Activated CD8-positive, alpha-beta memory T cell treated with anti-CD3 and anti-CD28 coated beads for 36 hours (primary cell): Measurements from ENCODE around the gene DNAH17. TPM values are rescaled to one million over a fixed set of nuclear protein-coding genes. Genes with fewer than 3 reads are reported as not detected.

ENCODE experiments used
- CTCF ChIA-PET: fragments of 350-600 bp; sonication (Branson Sonifier 250); formaldehyde crosslinking; loops from one replicate; lab custom pipeline; 2021; ENCODE audit warnings: antibody characterized with exemption; lab: Charles Lee
- POLR2A ChIA-PET: fragments of 350-600 bp; sonication (Branson Sonifier 250); formaldehyde crosslinking; loops from one replicate; lab custom pipeline; 2021; ENCODE audit warnings: antibody characterized with exemption; lab: Charles Lee
- total RNA-seq, 2 experiments: library from RNA; stranded (reverse); gene quantifications; one replicate each; pipeline ENCODE4 v1.2.3, GENCODE V29; 2021

Gene DNAH17, protein sequence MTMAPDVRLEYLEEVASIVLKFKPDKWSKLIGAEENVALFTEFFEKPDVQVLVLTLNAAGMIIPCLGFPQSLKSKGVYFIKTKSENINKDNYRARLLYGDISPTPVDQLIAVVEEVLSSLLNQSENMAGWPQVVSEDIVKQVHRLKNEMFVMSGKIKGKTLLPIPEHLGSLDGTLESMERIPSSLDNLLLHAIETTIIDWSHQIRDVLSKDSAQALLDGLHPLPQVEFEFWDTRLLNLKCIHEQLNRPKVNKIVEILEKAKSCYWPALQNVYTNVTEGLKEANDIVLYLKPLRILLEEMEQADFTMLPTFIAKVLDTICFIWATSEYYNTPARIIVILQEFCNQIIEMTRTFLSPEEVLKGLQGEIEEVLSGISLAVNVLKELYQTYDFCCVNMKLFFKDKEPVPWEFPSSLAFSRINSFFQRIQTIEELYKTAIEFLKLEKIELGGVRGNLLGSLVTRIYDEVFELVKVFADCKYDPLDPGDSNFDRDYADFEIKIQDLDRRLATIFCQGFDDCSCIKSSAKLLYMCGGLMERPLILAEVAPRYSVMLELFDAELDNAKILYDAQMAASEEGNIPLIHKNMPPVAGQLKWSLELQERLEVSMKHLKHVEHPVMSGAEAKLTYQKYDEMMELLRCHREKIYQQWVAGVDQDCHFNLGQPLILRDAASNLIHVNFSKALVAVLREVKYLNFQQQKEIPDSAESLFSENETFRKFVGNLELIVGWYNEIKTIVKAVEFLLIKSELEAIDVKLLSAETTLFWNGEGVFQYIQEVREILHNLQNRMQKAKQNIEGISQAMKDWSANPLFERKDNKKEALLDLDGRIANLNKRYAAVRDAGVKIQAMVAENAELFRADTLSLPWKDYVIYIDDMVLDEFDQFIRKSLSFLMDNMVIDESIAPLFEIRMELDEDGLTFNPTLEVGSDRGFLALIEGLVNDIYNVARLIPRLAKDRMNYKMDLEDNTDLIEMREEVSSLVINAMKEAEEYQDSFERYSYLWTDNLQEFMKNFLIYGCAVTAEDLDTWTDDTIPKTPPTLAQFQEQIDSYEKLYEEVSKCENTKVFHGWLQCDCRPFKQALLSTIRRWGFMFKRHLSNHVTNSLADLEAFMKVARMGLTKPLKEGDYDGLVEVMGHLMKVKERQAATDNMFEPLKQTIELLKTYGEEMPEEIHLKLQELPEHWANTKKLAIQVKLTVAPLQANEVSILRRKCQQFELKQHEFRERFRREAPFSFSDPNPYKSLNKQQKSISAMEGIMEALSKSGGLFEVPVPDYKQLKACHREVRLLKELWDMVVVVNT (N-terminal part only)
- total RNA-seq = under 1 TPM; 0.08 to 0.10 TPM

DNA sequence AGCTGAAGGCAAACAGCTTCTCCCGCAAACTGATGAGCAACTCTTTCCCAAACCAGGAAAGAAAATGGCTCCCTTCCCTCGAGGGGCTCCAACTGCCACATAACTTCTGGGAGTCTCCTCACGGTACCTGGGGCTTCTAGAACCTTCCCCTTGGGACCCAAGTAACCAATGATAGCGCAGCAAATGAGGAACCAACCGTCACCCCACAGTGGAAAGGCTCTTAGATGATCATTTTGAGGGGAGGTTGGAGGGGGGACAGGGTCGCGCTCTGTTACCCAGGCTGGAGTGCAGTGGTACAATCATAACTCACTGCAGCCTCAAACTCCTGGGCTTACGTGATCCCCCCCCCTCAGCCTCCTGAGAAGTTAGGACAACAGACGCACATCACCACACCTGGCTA lies at the start of gene DNAH17:
DNAH17 (minus strand) TSS at position 101 of the 400 bp plus-strand sequence. CDS start 2,339 bp downstream, outside the sequence.
- CTCF ChIA-PET = no interaction called here

DNA sequence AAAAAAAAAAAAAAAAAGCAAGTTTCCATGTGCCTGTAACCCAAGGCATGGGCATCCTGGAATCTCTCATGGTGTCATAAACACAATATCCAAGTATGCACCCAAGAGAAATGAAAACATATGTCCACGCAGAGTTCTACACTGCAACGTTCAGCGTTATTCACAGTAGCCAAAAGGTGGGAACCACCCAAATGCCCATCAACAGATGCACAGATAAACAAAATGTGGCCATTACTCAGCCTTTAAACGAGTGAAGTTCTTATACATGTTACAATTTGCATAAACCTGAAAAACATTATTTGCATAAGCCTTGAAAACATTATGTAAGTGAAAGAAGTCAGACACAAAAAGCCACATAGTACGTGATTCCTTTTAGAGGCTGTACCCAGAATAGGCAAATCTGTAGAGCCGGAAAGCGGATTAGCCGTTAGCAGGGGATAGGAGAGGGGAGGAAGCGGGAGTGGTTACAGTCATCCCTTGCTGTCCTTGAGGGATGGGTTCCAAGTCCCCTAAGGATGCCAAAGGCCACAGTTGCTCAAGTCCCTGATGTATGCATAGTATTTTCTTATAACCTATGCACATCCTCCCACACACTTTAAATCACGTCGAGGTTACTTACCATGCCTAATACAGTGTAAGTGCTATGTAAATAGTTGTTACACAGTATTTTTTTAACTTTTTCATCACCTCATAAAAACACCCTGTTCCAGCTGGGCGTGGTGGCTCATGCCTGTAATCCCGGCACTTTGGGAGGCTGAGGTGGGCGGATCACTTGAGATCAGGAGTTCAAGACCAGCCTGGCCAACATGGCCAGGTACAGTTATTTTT lies 47.3 kb upstream of the DNAH17 start:
- ChIA-PET POLR2A (no interaction called here), CTCF (no interaction called here)

More for the DNA sequence above, at the start of gene DNAH17:
- POLR2A ChIA-PET = no interaction called here

DNA sequence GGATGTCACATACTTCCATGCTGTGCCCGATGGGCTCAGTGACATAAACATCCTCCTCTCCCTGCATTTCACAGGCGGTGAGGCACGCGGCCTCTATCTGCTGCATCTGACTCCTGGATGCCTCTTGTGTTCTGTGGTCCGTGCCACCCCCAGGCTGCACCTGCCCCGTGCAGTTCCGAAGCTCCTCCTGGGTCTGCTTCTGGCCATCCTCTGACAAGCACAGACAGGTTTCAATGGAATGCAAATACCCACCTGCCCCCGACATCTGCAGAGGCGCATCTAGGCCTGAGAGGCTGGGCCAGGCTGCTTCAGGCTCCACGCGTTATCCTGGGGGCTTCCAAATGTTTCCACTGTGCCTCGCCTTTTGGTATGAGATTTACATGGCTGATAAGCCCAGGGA lies 46.3 kb upstream of the DNAH17 start:
- CTCF ChIA-PET = no interaction called here

DNA sequence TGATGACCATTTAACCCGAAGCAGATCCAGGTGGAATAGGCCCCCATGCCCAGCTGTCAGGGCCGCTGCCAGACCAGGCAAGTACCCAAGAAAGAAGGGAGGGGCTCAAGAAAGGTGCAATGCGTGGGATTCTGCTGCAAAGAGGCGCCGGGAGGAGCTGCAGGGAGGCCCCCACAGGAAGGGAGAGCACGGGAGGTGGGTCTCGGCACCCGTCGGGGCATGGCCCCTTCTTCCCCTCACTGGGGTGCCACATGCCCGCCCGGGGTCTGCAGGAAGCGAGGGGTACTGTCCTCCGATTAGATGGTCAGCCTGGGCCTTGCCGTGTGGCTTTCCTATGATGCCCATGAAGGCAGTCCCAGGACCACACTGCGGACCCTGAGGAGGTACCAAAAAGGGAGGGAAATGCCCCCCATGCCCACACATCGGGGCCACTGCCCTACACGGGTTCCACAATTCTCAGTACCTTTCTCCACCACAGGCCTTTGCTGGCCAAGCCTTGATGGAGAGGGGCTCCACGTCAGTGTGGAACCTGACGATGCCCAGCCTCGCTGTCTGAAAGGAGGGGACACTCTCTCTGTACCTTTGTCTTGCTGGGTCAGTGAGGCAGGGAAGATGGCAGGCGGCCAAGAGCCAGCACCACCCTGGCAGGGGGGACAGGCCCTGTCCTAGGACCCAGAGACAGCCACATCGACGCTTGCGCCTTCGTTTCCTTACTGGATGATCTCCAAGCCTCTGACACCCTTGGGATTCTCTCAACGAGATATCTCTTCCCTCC lies 45.5 kb upstream of the DNAH17 start:
- POLR2A ChIA-PET = no interaction called here
- CTCF ChIA-PET = no interaction called here

More for the DNA sequence above, 46.3 kb upstream of the DNAH17 start:
- POLR2A ChIA-PET = no interaction called here

DNA sequence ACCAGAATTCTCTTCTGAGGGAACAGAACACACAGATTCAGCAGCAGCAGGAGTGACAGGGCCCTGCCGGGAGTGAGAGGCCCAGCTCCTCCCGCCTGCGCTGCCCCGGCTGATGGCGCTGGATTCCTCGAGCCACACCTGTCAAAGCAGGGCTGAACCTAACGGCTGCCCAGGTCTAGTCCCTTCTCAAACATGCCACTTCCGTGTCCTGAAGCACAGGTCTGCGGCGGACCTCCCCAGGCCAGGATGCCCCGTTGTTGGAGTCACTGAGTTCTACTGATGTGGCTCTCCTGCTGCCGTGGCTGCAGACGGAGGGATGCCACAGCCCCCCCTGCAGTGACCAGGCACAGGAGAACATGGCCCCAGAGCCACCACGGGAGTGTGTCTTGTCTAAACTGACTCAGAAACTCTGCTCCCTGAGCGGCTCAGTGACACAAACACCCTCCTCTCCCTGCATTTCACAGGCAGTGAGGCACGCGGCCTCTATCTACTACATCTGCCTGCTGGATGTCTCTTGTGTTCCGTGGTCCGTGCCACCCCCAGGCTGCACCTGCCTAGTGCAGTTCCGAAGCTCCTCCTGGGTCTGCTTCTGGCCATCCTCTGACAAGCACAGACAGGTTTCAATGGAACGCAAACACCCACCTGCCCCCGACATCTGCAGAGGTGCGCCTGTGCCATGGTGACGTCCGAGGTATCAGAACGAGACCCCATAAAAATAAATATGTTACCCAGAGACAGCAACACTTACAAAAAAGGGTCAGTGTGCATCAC lies 44.7 kb upstream of the DNAH17 start:
- ChIA-PET POLR2A (no interaction called here), CTCF (no interaction called here)

DNA sequence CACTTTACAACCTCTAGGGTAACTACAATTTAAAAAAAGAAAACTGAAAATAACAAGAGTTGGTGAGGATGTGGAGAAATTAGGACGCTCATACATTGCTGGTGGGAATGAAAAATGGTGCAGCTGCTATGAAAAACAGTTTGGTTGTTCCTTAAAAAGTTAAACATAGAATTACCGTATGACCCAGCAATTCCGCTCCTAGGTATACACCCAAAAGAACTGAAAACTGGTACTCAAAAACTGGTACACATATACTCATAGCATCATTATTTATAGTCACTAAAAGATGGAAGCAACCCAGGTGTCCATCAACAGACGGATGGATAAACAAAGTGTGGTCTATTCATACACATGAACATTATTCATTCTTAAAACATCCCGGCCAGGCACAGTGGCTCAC lies 42.9 kb upstream of the DNAH17 start:
- POLR2A ChIA-PET = no interaction called here
- CTCF ChIA-PET = no interaction called here

DNA sequence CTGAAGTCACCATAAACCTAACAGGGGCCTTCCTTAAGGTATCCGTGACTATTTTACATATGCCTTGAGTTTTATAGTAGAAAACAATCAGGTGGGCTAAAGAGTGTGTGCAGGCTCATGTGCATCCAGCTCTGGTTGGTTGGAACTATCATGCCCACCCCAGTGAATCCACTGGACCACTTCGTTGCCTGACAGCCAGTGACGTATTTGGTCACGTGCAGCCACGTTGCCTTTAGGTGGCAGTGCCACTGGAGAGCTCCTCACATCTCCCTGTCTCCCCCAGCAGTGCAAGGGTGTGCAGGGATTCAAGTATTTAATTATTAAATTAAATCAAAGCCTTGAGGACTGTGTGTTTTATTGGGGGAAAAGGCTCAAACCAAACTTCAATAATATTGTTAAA lies 42.1 kb upstream of the DNAH17 start:
- CTCF ChIA-PET = no interaction called here
- POLR2A ChIA-PET = no interaction called here

DNA sequence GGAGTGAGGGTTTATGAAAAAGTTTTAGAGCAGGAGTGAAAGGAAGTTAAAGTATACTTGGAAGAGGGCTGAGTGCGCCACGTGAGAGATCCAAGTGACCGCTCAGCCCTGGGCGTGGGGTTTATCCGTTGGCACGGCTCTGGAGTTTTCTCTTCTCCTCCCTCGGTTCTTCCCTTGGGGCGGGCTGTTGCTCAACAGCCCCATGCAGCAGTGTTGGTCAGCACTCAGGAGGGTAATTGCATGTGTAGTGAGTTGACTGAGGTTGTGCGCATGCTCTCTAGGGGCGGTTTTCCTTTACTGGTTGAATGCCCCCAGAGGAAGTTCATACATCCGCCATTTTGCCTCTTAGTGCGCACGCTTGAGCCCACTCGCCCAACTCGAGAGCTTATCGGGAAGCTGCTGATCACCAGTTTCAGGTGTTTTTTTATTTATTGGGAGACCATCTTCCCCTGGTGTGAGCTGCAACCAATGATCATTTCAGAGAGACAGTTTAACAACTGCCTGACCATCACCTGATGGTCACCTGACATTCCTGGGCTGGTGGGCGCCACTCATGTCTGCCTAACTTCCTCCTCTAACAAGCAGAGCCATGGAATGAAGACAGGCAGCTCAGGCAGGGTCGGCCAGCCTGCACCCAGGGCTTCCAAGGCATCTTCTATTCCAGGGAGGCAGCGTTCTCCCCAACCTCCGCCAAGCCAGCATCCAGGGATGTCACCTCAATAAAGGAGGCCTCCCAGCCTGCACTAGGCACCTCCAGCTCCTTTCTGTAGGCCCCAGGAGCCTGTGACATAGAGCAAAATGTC lies 41.3 kb upstream of the DNAH17 start:
- CTCF ChIA-PET = no interaction called here

DNA sequence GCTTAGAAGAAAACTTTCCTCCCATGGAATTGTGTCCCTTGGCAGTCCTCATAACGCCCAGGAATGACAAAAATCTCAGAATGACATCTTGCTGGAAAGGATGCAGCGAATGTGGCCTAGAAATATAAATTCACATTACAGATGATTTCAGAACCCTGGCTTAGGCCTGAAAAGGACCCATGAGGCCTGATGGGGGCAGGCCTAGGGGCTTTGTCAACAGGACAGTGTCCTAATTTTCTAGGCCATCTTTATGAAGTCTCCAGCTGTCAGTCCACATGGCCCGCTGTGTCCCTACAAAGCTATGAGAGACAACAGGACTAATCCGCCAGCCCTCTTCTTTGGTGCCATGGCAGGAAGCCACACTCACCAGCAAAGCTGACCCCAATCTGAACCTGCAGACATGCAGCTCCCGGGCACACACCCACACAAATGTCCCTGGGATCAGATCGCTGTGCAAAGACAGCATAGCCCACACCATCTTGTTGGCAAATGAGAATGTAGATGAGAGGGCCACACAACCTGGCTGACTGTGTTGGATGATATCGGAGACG lies 40.4 kb upstream of the DNAH17 start:
- CTCF ChIA-PET = no interaction called here
- POLR2A ChIA-PET = no interaction called here

More for the DNA sequence above, 41.3 kb upstream of the DNAH17 start:
- POLR2A ChIA-PET = no interaction called here

DNA sequence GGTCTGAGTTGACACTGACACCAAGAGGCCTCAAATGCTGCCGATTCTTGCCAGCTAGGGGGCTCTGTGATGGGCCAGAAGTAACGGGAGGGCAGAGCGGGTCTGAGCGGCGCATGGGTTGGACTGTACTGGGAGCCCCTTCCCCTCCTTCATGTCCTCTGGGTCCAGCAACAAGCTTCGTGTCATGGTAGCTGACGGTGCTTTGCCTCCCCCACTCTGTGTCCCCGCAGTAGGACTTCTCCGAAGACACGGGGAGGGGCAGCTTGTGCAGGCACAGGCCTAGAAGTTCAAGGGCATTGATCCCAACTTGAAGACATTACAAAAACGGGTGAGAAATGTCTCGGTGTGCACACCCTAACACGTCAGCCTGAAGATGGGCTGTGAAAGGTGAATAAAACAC lies 39.8 kb upstream of the DNAH17 start:
- CTCF ChIA-PET = interaction anchor here (0.5 kb wide), 1 partner anchor 189 kb away, joined by 3 read pairs; no protein-coding TSS in a partner anchor

DNA sequence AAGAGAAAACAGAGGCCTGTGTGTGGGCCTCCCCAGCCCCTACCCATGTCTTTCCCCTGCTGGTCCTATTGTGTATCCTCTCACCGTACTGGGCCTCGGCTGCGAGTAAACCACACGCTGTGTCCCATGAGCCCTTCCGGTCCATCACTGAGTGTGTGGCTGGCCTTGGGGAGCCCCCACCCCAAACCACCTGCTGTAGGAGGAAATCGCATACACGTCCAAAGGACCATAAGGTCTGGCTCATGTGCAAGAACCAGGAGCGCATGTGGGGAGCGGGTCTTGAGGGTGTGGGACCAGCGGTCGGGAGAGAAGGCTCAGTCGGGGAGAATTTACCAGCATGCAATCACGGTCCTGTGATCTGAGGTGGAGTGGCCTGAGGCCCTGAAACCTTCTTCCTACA lies 38.4 kb upstream of the DNAH17 start:
- CTCF ChIA-PET = no interaction called here
- POLR2A ChIA-PET = no interaction called here

More for the DNA sequence above, 39.8 kb upstream of the DNAH17 start:
- POLR2A ChIA-PET = no interaction called here

DNA sequence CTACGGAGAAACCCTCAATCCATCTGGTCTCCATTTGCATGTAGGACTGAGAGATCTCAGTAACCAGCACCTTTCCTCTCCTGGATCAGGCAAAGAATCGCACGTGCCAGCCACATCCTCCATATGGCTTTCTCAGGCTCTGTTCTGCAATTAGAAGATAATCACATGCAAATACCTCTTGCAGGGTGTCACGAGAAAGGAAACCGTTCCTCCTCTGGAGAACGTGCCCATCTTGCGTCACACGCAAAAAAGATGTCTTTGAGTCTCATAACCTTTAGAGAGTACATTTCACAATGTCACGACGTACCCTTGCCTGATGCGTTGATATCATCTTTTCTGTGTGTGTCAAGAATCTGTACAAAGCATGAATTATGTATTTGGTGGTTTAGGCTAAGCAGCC lies 36.2 kb upstream of the DNAH17 start:
- ChIA-PET POLR2A (no interaction called here), CTCF (no interaction called here)

DNA sequence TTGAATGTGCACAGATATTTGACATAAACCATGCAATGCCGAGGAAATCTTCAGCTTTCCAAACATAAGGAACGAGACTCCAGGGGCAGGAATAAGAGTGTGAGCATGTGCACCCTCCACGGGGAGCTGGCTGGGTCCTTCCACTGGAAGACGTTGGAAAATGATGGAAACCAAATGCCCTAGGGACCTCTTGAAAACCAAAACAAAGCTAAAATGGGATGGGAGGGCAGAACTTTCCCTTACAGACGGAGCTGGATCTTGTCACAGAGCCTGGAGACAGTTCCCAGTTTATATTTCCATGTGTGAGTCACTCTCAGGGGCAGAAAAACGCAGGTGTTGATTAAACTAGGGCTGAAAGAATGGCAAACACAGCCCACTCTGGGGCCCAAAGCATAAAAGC lies 34.4 kb upstream of the DNAH17 start:
- ChIA-PET POLR2A (no interaction called here), CTCF (no interaction called here)

DNA sequence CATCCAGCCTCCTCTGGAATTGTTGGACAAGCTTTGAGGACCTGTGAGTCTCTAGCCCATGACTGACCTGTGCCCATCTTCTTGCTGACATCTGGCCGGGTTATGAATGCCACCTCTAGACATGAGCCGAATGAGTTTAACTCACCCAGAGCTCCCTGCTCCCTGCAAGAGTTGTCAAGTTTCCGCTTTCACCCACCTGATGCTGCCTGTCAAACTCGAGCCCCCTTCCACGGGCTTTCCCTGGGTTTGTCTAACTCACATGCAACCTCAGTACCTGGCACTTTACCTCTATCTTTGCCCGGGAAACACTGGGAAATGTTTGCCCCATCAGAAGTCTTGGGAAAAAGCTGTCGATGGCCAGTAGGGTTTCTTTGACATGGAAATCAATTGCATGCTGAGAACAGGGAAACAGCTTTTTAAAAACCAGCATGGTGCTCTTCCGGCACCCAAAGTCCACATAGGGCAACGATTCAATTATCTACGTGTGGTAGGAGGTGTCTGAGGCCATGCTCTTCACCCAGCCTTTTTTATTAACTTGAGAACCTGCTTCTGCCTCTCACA lies 33.8 kb upstream of the DNAH17 start:
- POLR2A ChIA-PET = no interaction called here
- CTCF ChIA-PET = no interaction called here

DNA sequence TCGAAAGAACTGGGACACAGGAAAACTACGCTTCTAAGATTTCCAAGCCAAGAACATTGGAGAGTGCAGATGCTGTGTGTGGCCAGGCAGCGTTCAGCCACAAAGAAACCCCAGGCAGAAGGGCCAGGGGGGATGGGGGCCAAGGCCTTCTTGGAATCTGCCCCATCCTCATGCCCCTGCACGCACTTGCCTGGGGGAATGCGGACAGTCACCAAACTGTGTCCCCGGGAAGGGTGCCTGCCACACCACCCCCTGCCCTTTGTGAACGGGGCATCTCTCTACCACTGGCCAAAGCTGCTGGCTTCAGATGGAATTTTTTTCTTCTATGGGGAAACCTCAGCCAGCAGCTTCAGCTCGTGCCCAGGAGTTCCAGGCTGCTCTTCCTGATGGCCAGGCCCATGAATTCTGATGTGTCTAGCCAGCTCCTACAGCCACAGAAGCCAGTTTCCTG lies 32.0 kb upstream of the DNAH17 start:
- ChIA-PET CTCF (no interaction called here), POLR2A (no interaction called here)

DNA sequence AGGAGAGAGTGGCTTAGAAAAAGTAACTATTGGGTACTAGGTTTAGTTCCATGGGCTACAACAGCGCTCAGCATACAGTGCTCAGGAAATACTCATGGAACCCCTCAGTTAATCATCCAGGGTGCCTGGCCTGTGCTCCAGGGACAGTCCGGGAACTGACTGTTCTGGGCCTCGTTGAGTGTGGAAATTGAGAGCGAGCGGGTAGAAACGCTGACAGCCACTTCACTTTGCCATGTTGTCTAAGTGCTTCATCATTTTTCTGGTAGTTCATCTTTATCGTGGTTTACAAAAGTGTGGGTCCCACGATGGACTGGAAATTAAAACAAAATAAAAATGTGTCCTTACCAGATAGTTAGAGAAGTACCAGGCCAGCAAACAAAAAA lies 31.6 kb upstream of the DNAH17 start:
- ChIA-PET POLR2A (no interaction called here), CTCF (no interaction called here)
